Measurements from ENCODE around the gene SMG6. TPM values are rescaled to one million over a fixed set of nuclear protein-coding genes. Genes with fewer than 3 reads are reported as not detected.

Gene SMG6
- total and polyA plus RNA-seq, 8 donors: 17.0 to 102 (median 24.4) TPM

GRCh38 chr17:2084036-2084765, 219.4 kb downstream of the SMG6 start:
- 50 to 58% (median 51%) methylated on average over 7 to 8 of the region's 8 CpGs for WGBS, 5 donors
- Histone ChIP-seq H3K27ac (peak overlapping the region; percentile 50 to 92 (median 82)), H3K4me1 (peaks cover 51 to 65% (median 65%) of the 10 kb centered on the region in 4 donors)

GRCh38 chr17:2083613-2084035, 220.0 kb downstream of the SMG6 start:
- peaks cover 14 to 62% (median 41%) of the 10 kb centered on the region in 4 donors for H3K36me3 ChIP-seq
- peak overlapping the region; percentile 50 to 92 (median 82) for H3K27ac ChIP-seq
- intact Hi-C loops (cut with DNase I; ENCODE audit: low total_unique reads): no loop called here
- DNase-seq: peak in 1 of 2 donors; percentile 84
- TF ChIP-seq POLR2A (IDR thresholded peaks at IDR 0.05) (no peak), EP300 (IDR thresholded peaks at IDR 0.05) (no peak), CTCF (IDR thresholded peaks at IDR 0.05) (no peak), POLR2AphosphoS5 (IDR thresholded peaks at IDR 0.05) (peak in 1 of 3 donors; percentile 55)
- peaks cover 46 to 60% (median 59%) of the 10 kb centered on the region in 4 donors for H3K4me1 ChIP-seq
- H3K9me3 ChIP-seq: no peaks in the 10 kb centered on the region
- H3K27me3 ChIP-seq: no peaks in the 10 kb centered on the region
- no peak overlapping the region for H3K4me3 ChIP-seq
- WGBS, 5 donors: 16 to 32% (median 25%) methylated on average over 7 of the region's 7 CpGs

More at GRCh38 chr17:2084036-2084765, 219.4 kb downstream of the SMG6 start:
- H3K36me3 ChIP-seq: peaks cover 14 to 56% (median 36%) of the 10 kb centered on the region in 4 donors
- no peak overlapping the region for H3K4me3 ChIP-seq
- no peak for TF ChIP-seq EP300 (IDR thresholded peaks at IDR 0.05)
- TF ChIP-seq CTCF (IDR thresholded peaks at IDR 0.05): no peak
- TF ChIP-seq POLR2AphosphoS5 (IDR thresholded peaks at IDR 0.05): peak in 2 of 3 donors; percentile 17 to 26
- no peaks in the 10 kb centered on the region for H3K9me3 ChIP-seq
- intact Hi-C loops (cut with DNase I; ENCODE audit: low total_unique reads): no loop called here
- peak in 1 of 2 donors; percentile 77 for DNase-seq
- H3K27me3 ChIP-seq: no peaks in the 10 kb centered on the region

- intact Hi-C loops (cut with DNase I; ENCODE audit: low total_unique reads): no loop called here
- 67 to 82% (median 78%) methylated on average over 6 to 9 of the region's 9 CpGs for WGBS, 5 donors
- Histone ChIP-seq H3K4me3 (no peak overlapping the region), H3K36me3 (peaks cover 14 to 72% (median 56%) of the 10 kb centered on the region in 4 donors), H3K27ac (peak overlapping the region in 4 of 5 donors; percentile 82 to 92 (median 84)), H3K27me3 (no peaks in the 10 kb centered on the region), H3K4me1 (peaks cover 32 to 45% (median 45%) of the 10 kb centered on the region in 4 donors), H3K9me3 (no peaks in the 10 kb centered on the region)
- TF ChIP-seq POLR2AphosphoS5 (IDR thresholded peaks at IDR 0.05) (no peak), EP300 (IDR thresholded peaks at IDR 0.05) (no peak), POLR2A (IDR thresholded peaks at IDR 0.05) (no peak), CTCF (IDR thresholded peaks at IDR 0.05) (no peak)
- DNase-seq: peak in 1 of 2 donors; percentile 62
These were observed 221.4 kb downstream of the SMG6 start for GRCh38 chr17:2082003-2082781.

GRCh38 chr17:2081564-2081963, 222.0 kb downstream of the SMG6 start:
- Histone ChIP-seq H3K4me3 (no peak overlapping the region), H3K4me1 (peaks cover 30 to 45% (median 41%) of the 10 kb centered on the region in 4 donors), H3K36me3 (peaks cover 18 to 76% (median 62%) of the 10 kb centered on the region in 4 donors), H3K27me3 (no peaks in the 10 kb centered on the region), H3K9me3 (no peaks in the 10 kb centered on the region), H3K27ac (peak overlapping the region in 4 of 5 donors; percentile 30 to 92 (median 84))
- 76 to 90% (median 82%) methylated on average over 9 of the region's 9 CpGs for WGBS, 5 donors
- no peak for DNase-seq
- intact Hi-C loops (cut with DNase I; ENCODE audit: low total_unique reads): no loop called here
- TF ChIP-seq POLR2AphosphoS5 (IDR thresholded peaks at IDR 0.05): no peak
- no peak for TF ChIP-seq EP300 (IDR thresholded peaks at IDR 0.05)
- TF ChIP-seq POLR2A (IDR thresholded peaks at IDR 0.05): no peak
- no peak for TF ChIP-seq CTCF (IDR thresholded peaks at IDR 0.05)
